ENCODE results near the gene ANKRD40. TPM values are rescaled to one million over a fixed set of nuclear protein-coding genes. Genes with fewer than 3 reads are reported as not detected.

ANKRD40 gene, protein sequence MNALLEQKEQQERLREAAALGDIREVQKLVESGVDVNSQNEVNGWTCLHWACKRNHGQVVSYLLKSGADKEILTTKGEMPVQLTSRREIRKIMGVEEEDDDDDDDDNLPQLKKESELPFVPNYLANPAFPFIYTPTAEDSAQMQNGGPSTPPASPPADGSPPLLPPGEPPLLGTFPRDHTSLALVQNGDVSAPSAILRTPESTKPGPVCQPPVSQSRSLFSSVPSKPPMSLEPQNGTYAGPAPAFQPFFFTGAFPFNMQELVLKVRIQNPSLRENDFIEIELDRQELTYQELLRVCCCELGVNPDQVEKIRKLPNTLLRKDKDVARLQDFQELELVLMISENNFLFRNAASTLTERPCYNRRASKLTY
- total RNA-seq (10 to 100 TPM; 48.2 to 48.5 TPM), polyA plus RNA-seq (6.6 TPM)

- peak within 1 kb of the TSS; percentile 87 for H3K27ac ChIP-seq (ENCODE audit: low read depth, low read length)
- H3K36me3 ChIP-seq (ENCODE audit: insufficient read depth, low read length): no peaks in the 10 kb centered on the region
- peaks cover 30% of the 10 kb centered on the region for H3K4me1 ChIP-seq (ENCODE audit: insufficient read depth, low read length)
- Mint-ChIP-seq H3K9me3 (no peaks in the 10 kb centered on the region), H3K4me1 (peaks cover 40 to 70% (median 56%) of the 10 kb centered on the region in 3 donors), H3K27ac (peak within 1 kb of the TSS; percentile 95 to 100 (median 98)), H3K36me3 (peaks cover 0 to 27% (median 4%) of the 10 kb centered on the region in 3 donors), H3K4me3 (peak within 1 kb of the TSS; percentile 92 to 96 (median 95)), H3K27me3 (no peaks in the 10 kb centered on the region)
- peak within 1 kb of the TSS; percentile 66 for H3K4me3 ChIP-seq (ENCODE audit: low read length)
- POLR2A ChIA-PET: interaction anchor here (0.6 to 3.6 kb wide), 8 partner anchors 11 to 159 kb away, joined by 3 to 43 read pairs (median 5); partner anchors contain the start of genes LUC7L3 and TOB1
- no peaks in the 10 kb centered on the region for H3K27me3 ChIP-seq (ENCODE audit: insufficient read depth, low read length, poor library complexity, severe bottlenecking)
- DNase-seq: peak; percentile 77 to 93 (median 87)
- CTCF ChIA-PET: no interaction called here
- H3K9me3 ChIP-seq (ENCODE audit: low read length): no peaks in the 10 kb centered on the region
These were observed at the start of gene ANKRD40 for GRCh38 chr17:50707289-50708049. TSS of gene ANKRD40 (minus strand) at chr17:50707914. CDS start at chr17:50707654, 260 bp downstream.

GRCh38 chr17:50754521-50754920 lies 46.8 kb upstream of the ANKRD40 start:
- POLR2A ChIA-PET: interaction anchor here (0.6 kb wide), 1 partner anchor 500 kb away, joined by 7 read pairs; no protein-coding TSS in a partner anchor
- Mint-ChIP-seq H3K4me1 (peaks cover under 1 to 3% (median under 1%) of the 10 kb centered on the region in 3 donors), H3K27ac (peak overlapping the region in 2 of 8 donors; percentile 9 to 52), H3K27me3 (no peaks in the 10 kb centered on the region), H3K36me3 (peaks cover 0 to 54% (median 15%) of the 10 kb centered on the region in 3 donors), H3K4me3 (no peak overlapping the region), H3K9me3 (no peaks in the 10 kb centered on the region)
- Histone ChIP-seq H3K4me3 (ENCODE audit: low read length) (no peak overlapping the region), H3K9me3 (ENCODE audit: low read length) (no peaks in the 10 kb centered on the region), H3K4me1 (ENCODE audit: insufficient read depth, low read length) (no peaks in the 10 kb centered on the region), H3K36me3 (ENCODE audit: insufficient read depth, low read length) (peaks cover 33% of the 10 kb centered on the region), H3K27ac (ENCODE audit: low read depth, low read length) (no peak overlapping the region), H3K27me3 (ENCODE audit: insufficient read depth, low read length, poor library complexity, severe bottlenecking) (no peaks in the 10 kb centered on the region)
- no peak for DNase-seq
- CTCF ChIA-PET: interaction anchor here (1.3 kb wide), 1 partner anchor 23 kb away, joined by 3 read pairs; no protein-coding TSS in a partner anchor

DNA sequence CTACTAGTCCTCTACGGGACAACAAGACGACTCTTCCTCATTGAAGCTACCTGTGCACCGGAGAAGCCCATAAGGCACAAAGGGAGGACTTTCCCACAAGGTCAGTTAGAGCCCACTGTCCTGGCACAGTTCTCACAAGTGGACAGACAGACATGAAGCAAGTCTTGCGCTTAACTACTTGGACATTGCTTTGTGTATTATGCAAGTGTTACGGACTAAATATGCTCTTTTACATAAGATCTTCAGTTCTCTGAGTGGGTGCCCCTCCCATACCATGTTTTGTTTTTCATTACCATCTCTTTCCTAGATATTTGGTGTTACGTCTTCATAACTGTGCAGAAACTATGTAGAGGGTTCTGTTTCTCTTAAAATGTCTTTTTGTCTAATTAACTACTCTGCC lies 41.5 kb upstream of the ANKRD40 start:
- no peaks in the 10 kb centered on the region for H3K4me1 ChIP-seq (ENCODE audit: insufficient read depth, low read length)
- H3K4me1 Mint-ChIP-seq: peaks cover 5 to 17% (median 5%) of the 10 kb centered on the region in 3 donors
- H3K4me3 Mint-ChIP-seq: no peak overlapping the region
- H3K36me3 Mint-ChIP-seq: peaks cover 0 to 92% (median 36%) of the 10 kb centered on the region in 3 donors
- ChIA-PET POLR2A (no interaction called here), CTCF (no interaction called here)
- DNase-seq: no peak
- H3K27ac Mint-ChIP-seq: peak overlapping the region in 3 of 8 donors; percentile 21 to 30 (median 23)
- no peak overlapping the region for H3K4me3 ChIP-seq (ENCODE audit: low read length)
- H3K27ac ChIP-seq (ENCODE audit: low read depth, low read length): no peak overlapping the region
- H3K27me3 Mint-ChIP-seq: no peaks in the 10 kb centered on the region
- no peaks in the 10 kb centered on the region for H3K9me3 Mint-ChIP-seq
- peaks cover 85% of the 10 kb centered on the region for H3K36me3 ChIP-seq (ENCODE audit: insufficient read depth, low read length)
- H3K9me3 ChIP-seq (ENCODE audit: low read length): no peaks in the 10 kb centered on the region
- no peaks in the 10 kb centered on the region for H3K27me3 ChIP-seq (ENCODE audit: insufficient read depth, low read length, poor library complexity, severe bottlenecking)

DNA sequence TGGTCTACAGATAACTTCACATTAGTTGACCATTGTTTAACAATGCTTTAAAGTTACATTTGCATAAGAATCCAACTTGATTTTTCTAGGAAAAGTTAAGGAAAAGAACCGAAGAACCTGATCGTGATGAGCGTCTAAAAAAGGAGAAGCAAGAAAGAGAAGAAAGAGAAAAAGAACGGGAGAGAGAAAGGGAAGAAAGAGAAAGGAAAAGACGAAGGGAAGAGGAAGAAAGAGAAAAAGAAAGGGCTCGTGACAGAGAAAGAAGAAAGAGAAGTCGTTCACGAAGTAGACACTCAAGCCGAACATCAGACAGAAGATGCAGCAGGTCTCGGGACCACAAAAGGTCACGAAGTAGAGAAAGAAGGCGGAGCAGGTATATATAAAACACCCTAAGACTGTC lies 37.9 kb upstream of the ANKRD40 start:
- Histone ChIP-seq H3K4me3 (ENCODE audit: low read length) (no peak overlapping the region), H3K9me3 (ENCODE audit: low read length) (no peaks in the 10 kb centered on the region), H3K36me3 (ENCODE audit: insufficient read depth, low read length) (peaks cover 93% of the 10 kb centered on the region), H3K27ac (ENCODE audit: low read depth, low read length) (no peak overlapping the region), H3K4me1 (ENCODE audit: insufficient read depth, low read length) (no peaks in the 10 kb centered on the region), H3K27me3 (ENCODE audit: insufficient read depth, low read length, poor library complexity, severe bottlenecking) (no peaks in the 10 kb centered on the region)
- Mint-ChIP-seq H3K9me3 (no peaks in the 10 kb centered on the region), H3K4me1 (peaks cover 5 to 17% (median 5%) of the 10 kb centered on the region in 3 donors), H3K27me3 (no peaks in the 10 kb centered on the region), H3K27ac (peak overlapping the region in 1 of 8 donors; percentile 47), H3K36me3 (peaks cover 0 to 92% (median 45%) of the 10 kb centered on the region in 3 donors), H3K4me3 (no peak overlapping the region)
- POLR2A ChIA-PET: no interaction called here
- CTCF ChIA-PET: no interaction called here
- no peak for DNase-seq

DNA sequence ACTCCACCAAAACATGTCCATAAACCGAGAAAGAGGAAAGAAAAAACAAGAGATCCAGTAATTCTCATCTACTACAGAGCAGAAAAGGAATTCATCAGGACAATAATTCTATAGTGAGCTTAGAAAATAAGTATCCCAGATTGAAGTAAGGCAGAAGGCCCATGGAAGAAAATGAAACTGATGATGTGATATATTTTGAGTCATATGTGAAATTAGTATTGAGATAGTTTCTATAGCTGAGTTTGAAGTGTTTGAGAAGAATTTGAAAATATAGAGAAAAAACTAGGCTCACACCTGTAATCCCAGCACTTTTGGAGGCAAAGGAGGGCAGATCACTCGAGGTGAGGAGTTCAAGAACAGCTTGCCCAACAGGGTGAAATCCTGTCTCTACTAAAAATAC lies 31.4 kb upstream of the ANKRD40 start:
- Histone ChIP-seq H3K4me1 (ENCODE audit: insufficient read depth, low read length) (peaks cover 19% of the 10 kb centered on the region), H3K27ac (ENCODE audit: low read depth, low read length) (no peak overlapping the region), H3K27me3 (ENCODE audit: insufficient read depth, low read length, poor library complexity, severe bottlenecking) (no peaks in the 10 kb centered on the region), H3K4me3 (ENCODE audit: low read length) (no peak overlapping the region), H3K9me3 (ENCODE audit: low read length) (no peaks in the 10 kb centered on the region), H3K36me3 (ENCODE audit: insufficient read depth, low read length) (peaks cover 56% of the 10 kb centered on the region)
- CTCF ChIA-PET: no interaction called here
- peaks cover 40 to 56% (median 46%) of the 10 kb centered on the region in 3 donors for H3K4me1 Mint-ChIP-seq
- peak overlapping the region in 1 of 7 donors; percentile 55 for H3K4me3 Mint-ChIP-seq
- no peaks in the 10 kb centered on the region for H3K27me3 Mint-ChIP-seq
- H3K36me3 Mint-ChIP-seq: peaks cover 4 to 72% (median 29%) of the 10 kb centered on the region in 3 donors
- H3K27ac Mint-ChIP-seq: peak overlapping the region in 4 of 8 donors; percentile 5 to 71 (median 53)
- POLR2A ChIA-PET: no interaction called here
- no peaks in the 10 kb centered on the region for H3K9me3 Mint-ChIP-seq
- DNase-seq: no peak

DNA sequence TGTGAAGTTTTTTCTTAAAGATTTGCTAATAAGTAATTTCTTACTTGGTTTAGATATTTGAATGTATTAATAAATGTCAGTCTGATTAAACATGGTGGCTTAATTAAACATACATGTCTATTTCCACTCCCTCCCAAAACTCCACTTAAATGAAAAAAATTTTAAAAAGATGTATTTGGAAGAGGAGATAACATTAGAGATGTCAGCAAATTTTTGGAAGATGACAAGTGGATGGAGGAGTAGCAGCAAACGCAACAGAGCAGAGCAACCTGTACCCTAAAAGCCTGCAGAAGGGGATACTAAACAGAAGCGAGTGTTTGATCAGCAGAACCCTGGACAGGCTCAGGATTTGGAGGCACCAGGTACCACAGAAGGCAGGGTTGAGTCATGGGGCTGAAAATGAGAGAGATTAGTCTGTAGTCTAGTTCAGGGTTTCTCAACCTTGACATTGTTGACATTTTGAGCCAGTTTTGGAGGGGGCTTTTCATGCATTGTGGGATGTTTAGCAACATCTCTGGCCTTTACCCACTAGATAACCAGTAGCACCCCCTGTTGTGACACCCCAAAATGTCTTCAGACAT lies 29.5 kb upstream of the ANKRD40 start:
- CTCF ChIA-PET: no interaction called here
- H3K4me1 Mint-ChIP-seq: peaks cover 49 to 69% (median 56%) of the 10 kb centered on the region in 3 donors
- H3K27ac Mint-ChIP-seq: peak overlapping the region in 3 of 8 donors; percentile 5 to 28 (median 12)
- H3K4me3 ChIP-seq (ENCODE audit: low read length): no peak overlapping the region
- no peaks in the 10 kb centered on the region for H3K9me3 ChIP-seq (ENCODE audit: low read length)
- peaks cover 42% of the 10 kb centered on the region for H3K36me3 ChIP-seq (ENCODE audit: insufficient read depth, low read length)
- no peaks in the 10 kb centered on the region for H3K27me3 Mint-ChIP-seq
- H3K4me3 Mint-ChIP-seq: no peak overlapping the region
- peaks cover 4 to 58% (median 19%) of the 10 kb centered on the region in 3 donors for H3K36me3 Mint-ChIP-seq
- no peaks in the 10 kb centered on the region for H3K27me3 ChIP-seq (ENCODE audit: insufficient read depth, low read length, poor library complexity, severe bottlenecking)
- POLR2A ChIA-PET: no interaction called here
- no peak for DNase-seq
- H3K27ac ChIP-seq (ENCODE audit: low read depth, low read length): no peak overlapping the region
- peaks cover 26% of the 10 kb centered on the region for H3K4me1 ChIP-seq (ENCODE audit: insufficient read depth, low read length)
- H3K9me3 Mint-ChIP-seq: no peaks in the 10 kb centered on the region

GRCh38 chr17:50735287-50735686 lies 27.6 kb upstream of the ANKRD40 start:
- Mint-ChIP-seq H3K27me3 (no peaks in the 10 kb centered on the region), H3K9me3 (no peaks in the 10 kb centered on the region), H3K27ac (peak overlapping the region in 3 of 8 donors; percentile 56 to 70 (median 64)), H3K36me3 (peaks cover 4 to 42% (median 13%) of the 10 kb centered on the region in 3 donors), H3K4me3 (peak overlapping the region in 3 of 7 donors; percentile 5 to 55 (median 48)), H3K4me1 (peaks cover 63 to 87% (median 75%) of the 10 kb centered on the region in 3 donors)
- peaks cover 23% of the 10 kb centered on the region for H3K36me3 ChIP-seq (ENCODE audit: insufficient read depth, low read length)
- H3K27me3 ChIP-seq (ENCODE audit: insufficient read depth, low read length, poor library complexity, severe bottlenecking): no peaks in the 10 kb centered on the region
- peaks cover 42% of the 10 kb centered on the region for H3K4me1 ChIP-seq (ENCODE audit: insufficient read depth, low read length)
- ChIA-PET POLR2A (interaction anchor here (0.6 kb wide), 2 partner anchors 41 to 322 kb away, joined by 3 to 4 read pairs; no protein-coding TSS in a partner anchor), CTCF (no interaction called here)
- no peak overlapping the region for H3K27ac ChIP-seq (ENCODE audit: low read depth, low read length)
- no peak for DNase-seq
- no peak overlapping the region for H3K4me3 ChIP-seq (ENCODE audit: low read length)
- H3K9me3 ChIP-seq (ENCODE audit: low read length): no peaks in the 10 kb centered on the region

Data from CD8-positive, alpha-beta memory T cell (primary cell).